Measurements from ENCODE around the gene PIWIL4.

DNA sequence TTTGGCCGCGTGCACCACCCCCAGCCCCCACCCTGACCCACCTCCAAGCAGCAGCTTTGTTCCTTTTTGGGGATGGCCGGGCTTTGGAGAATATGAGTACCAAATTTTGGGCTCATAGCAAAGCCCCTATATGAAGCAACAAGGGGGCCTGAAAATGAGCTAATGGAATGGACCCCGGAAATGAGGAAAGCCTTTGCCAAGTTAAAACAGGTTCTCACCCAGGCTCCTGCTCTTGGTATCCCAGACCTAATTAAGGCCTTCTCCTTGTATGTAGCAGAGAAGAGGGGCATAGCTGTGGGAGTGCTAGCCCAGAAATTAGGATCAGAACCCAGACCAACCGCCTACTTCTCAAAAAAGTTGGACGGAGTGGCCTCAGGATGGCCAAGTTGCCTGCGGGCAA is 87.0 kb downstream of the PIWIL4 start:
- TF ChIP-seq CTCF (IDR thresholded peaks at IDR 0.05), result no peak
- no peak for TF ChIP-seq POLR2A (IDR thresholded peaks at IDR 0.05)
